Cerebellar cortex (tissue), 1 donor: ENCODE data around the gene ADGRV1.
"Not testable (repeated sequence)": the region's sequence is repeated elsewhere in the genome, so short reads cannot be mapped to it uniquely, and the experiment has no call there.

Experiments
- DNase-seq: peaks from one replicate; pipeline ENCODE4 v3.0.0-alpha.2; 2015; ENCODE audit warnings: low spot score

Gene ADGRV1

DNA sequence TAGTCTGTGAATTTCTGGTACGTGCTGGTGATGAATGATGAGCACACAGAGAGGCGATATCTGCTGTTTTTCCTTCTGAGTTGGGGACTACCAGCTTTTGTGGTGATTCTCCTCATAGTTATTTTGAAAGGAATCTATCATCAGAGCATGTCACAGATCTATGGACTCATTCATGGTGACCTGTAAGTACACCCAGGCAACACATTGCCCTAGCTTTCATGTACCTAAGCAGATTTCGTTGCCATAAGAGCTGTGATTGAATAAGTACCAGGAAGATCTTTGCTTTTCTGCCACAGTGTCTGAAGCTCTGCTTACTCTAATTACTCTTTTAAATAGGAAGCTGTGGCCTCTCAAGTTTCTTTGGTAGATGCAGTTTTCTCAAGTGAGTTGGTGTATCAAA is 426.7 kb downstream of the ADGRV1 start:
- no peak for DNase-seq

DNA sequence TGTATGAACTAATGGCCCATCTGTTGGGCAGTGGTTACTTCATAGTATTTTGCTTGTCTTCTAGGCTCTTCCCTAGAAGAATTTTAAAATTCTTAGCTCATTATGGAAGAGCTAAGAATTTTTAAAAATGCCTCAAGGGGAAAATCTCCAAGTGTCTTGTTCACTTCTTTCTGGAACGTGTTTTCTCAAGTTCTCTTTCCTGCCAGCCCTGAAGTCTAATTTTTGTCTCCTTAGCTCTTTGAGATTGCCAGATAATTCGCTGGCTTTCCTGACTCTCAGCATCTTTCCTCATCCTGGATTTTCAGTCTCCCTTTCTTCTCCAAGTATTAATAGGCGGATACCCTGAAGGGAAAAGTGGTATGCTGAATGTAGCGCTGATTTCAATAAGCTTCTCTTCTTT is 429.1 kb downstream of the ADGRV1 start:
- DNase-seq: no peak

DNA sequence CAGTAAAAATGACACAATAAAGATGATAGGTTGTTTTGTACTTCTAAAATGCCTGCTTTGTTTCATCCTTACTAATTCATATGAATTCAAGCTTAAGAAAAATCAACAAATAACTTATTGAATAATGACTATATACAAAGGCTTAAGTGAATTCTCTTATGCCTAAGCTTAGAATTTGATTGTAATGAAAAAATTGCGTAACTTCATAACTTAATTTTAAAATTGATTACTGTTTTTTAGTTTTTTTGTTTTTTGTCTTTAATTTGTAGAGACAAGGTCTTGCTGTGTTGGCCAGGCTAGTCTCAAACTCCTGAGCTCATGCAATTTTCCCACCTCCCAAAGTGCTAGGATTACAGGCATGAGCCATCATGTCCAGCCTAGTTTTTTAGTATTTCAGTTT is 432.6 kb downstream of the ADGRV1 start:
- no peak for DNase-seq

DNA sequence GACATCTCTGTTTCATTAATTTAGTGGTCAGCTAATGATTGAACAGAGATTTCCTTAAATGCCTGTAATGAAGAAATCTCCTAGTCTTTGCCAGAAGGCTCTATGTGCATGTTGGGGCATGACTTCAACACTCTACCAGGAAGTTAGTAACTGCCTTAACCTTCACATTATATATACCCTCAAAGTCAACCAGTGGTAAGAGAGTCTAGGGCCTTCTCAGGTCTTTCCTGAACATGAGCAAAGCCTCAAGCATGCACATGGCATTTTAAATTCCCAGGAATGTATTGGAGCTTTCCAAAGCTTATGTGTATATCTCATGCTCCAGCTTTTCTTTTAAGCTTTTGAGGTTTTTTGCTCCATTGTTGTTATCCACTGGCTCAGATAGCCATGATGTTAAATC is 436.2 kb downstream of the ADGRV1 start:
- no peak for DNase-seq

DNA sequence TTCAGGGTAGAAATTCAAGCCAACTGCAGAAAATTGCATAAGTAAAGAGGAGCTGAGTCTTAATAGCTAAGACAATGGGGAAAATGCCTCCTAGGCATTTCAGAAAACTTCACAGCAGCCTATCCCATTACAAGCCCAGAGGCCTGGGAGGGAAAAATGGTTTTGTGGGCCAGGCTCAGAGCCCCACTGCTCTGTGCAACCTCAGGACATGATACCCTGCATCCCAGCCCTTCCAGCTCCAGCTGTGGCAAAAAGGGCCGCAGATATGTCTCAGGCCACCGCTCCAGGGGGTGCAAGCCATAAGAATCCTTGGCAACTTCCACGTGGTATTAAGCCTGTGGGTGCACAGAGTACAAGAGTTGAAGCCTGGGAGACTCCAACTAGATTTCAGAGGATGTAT is 437.5 kb downstream of the ADGRV1 start:
- DNase-seq: no peak

DNA sequence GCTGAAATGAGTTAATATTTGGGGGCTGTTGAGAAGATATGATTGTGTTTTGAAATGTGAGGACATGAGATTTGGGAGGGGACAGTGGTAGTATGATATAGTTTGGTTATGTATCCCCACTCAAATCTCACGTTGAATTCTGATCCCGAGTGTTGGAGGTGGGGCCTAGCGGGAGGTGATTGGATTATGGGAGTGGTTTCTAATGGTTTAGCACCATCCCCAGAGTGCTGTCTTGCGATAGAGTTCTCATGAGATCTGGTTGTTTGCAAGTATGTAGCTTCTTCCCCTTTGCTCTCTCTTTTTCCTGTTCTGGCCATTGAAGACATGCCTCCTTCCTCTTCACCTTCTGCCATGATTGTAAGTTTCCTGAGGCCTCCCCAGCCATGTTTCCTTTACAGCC is 438.5 kb downstream of the ADGRV1 start:
- DNase-seq: no peak

DNA sequence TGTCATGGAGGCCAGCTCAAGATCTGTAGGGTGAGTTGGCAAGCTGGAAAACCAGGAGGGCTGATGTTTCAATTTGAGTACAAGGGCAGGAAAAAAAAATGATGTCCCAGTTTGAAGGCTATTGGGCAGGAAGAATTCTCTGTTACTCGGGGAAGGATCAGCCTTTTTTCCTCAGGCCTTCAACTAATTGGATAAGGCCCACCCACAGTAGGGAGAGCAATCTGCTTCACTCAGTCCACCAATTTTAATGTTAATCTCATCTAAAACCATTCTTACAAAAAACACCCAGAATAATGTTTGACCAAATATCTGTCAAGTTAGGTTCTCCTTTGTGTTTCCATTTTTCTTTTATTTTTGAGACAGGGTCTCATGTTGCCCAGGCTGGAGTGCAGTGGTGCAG is 442.1 kb downstream of the ADGRV1 start:
- no peak for DNase-seq

DNA sequence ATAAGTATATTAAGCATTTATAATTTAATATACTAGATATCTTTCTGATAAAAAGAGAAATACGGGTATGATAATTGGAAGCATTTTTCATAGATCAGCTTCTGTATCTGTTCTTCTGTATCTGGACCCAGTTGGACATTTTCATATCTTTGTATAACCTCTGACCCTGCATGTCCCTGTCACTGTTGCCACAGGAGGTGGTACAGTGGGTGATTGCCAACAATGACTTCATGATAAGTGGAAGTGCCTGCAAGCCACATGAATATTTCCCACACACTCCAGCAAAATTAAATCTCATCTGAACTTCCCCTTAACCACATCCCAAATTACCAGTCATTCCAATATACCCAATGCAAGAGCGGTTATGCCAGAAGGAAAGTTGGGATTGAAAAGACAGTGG is 448.1 kb downstream of the ADGRV1 start:
- no peak for DNase-seq

DNA sequence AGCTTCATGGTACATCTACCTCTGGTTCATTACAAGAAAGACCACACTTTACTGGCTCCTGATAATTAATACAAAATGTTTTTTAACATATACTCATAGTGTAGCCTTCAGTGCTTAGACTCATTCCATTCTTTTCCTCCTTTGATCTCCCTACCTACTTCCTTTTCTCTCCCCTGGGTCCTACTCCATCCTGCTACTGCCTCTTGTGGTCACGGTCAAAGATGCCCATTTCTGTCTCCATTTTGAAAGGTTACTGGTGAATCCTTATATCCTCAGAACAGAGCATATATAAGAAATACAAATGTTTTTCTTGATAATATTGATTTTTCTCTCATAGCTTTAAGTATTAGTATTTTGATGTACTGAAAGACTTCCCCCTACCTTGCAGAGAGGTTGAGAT is 448.7 kb downstream of the ADGRV1 start:
- no peak for DNase-seq

DNA sequence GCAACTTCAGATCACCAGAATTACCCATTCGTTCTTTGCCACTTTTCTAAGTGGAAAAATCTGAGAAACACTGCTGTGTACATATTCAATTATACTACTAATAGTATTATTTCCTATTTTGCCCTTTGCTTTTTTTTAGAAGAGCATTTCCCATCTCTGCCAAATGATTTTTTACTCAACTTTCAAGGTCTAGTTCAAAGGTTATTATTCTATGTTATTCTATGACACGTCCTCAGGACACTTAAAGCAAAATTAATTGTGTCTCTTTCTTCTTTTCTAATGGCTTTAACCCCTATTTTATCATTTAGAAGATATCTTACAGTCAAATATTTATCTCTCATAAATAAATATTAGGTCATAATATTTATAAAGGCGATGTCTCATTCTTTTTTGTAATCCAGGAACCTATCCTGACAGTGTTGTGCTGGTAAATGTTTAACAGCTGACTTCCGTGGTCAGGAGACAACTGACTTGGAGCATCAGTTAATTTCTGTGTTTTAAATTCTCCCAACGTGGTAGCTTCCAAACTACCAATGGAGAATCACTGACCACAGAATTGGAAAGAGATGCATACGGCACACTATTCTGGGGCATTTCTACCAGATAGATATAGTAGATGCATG is 449.3 kb downstream of the ADGRV1 start:
- no peak for DNase-seq

DNA sequence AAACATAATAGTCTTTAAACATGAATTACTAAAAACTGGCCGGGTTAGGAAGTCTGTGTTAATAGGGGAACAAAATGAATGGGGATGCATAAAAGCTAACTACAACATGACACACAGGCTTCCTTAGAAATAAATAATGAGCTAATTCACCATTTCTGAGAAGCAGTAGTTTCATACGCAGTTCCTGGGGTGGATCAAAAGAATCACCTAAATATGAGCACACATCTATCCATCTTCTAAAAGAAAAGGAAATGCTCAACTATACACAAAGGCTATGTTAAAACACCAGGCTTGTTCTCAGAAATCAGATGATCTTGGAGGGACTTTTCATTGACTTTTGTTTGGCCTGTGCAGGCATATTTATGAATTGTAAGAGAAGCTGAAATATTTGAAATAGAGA is 451.5 kb downstream of the ADGRV1 start:
- DNase-seq: no peak

DNA sequence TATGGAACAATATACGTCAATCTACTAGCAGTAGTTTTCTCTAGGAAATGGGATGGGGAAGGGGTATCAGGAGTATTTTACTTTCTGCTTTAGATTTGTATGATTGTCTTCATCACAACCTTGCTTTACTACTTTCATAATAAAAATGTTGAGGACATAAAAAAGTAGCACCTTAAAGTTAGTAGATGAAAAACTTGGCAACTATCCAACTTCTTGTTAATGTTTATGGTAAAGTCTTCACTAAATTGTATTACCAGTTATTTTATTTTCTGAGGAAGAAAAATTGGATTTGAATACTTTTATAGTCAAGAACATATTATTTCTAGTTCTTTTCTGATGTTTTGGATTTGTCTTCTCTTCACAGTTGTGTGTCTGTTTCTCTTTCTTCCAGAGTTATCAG is 452.4 kb downstream of the ADGRV1 start:
- no peak for DNase-seq

DNA sequence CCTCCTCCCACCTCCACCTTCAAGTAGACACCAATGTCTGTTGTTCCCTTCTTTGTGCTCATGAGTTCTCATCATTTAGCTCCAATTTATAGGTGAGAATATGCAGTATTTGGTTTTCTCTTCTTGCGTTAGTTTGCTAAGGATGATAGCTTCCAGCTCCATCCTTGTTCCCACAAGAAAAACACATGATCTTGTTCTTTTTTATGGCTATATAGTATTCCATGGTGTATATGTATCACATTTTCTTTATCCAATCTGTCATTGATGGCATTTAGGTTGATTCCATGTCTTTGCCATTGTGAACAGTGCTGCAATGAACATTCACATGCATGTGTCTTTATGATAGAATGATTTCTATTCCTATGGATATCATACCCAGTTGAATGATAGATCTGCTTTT is 454.3 kb downstream of the ADGRV1 start:
- not testable (repeated sequence) for DNase-seq

DNA sequence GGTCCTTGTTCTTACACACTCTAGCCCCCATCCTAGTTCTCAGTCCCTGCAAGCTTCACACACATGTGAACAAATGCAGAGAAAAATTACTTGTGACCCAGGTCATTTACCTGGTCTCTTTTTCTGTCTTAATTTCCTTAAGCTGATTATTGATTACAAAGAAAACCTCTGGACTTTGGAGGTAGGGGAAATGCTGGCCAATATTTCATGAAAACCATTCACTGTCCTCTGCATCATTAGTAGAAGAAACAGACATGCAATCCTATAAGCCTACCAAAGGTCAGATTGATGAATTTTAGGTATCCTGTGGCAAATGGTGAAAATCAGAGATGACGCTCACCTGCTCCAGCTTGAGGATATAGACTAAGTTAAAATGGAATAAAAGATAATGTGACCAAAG is 457.7 kb downstream of the ADGRV1 start:
- DNase-seq: no peak

DNA sequence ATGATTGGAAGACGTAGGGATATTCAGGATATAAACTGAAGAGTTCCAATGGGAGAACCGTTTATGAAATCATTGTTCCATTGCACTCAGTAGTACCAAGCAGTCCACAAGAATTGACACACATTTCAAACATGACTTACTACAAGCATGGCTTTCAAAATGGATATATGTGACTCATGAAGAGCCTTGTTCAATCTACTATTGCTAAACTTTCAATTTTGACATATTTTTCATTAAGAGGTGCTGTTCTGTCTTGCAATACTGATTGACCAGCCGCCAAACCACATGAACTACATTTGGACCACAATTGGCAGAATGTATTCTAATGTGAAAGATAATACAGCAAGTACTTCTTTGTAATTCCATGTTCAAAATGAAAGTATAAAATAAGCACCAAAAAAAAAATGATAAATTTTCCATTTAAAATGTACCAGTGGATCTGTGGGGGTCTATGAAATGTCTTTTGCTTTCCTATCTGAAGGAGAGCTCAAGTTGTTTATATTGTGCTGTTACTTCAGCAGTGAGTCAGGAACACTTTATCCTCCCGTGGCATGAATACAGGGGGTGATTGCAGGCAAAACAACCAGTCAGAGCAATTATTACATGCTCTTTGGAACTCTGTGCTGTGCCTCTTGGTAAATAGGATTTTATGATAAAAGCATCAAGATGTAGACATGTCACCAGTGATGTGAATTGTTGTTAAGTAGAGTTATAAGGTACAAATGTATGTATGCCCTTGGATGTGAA is 458.5 kb downstream of the ADGRV1 start:
- no peak for DNase-seq

DNA sequence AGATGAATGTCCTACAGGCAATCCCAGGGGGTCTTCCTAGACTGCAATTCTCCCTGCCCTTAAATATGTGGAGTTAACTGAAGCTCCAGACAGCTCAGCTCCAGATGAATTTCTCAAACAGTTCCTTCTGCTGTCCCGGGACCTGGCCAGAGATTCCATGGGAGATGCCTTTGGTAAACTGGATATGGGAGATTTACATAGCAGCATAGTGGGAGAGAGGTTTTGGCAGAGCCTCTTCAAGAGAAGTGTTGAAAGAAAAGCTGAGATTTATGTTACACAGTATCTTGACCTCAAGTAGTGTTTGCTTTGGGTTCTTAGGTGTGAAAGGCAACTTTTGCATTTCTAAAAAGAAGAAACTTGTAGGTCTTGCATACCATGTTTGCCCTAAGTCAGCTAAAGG is 459.6 kb downstream of the ADGRV1 start:
- no peak for DNase-seq

DNA sequence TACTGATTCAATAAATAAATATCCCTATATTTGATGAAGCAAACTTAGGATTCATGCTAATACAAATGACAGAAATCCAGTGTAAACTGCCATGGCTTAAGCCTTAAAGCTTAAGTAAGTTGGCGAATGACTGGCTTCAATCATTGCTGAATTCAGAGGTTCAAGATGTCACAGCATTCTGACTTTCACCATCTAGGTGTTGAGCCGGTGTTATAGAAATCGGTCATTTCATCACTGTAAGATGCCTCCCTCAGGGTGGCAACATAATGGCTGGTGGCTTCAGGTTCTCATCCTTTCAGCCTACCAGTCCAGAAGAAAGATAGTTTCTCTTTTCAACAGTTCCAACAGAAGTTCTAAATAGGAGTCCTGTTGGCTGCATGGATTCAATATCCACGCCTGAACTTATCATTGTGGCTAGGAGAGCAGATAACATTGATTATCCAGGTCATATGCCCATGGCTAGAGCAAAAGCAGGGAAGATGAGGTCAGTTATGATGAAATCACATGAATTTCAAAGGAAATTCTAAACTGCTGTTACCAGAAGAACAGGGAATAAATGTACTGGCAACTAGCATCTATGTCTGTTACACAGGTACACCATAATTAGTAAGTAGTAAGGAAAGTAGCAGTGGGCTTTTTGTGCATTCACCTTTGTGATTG is 460.2 kb downstream of the ADGRV1 start:
- DNase-seq: no peak

DNA sequence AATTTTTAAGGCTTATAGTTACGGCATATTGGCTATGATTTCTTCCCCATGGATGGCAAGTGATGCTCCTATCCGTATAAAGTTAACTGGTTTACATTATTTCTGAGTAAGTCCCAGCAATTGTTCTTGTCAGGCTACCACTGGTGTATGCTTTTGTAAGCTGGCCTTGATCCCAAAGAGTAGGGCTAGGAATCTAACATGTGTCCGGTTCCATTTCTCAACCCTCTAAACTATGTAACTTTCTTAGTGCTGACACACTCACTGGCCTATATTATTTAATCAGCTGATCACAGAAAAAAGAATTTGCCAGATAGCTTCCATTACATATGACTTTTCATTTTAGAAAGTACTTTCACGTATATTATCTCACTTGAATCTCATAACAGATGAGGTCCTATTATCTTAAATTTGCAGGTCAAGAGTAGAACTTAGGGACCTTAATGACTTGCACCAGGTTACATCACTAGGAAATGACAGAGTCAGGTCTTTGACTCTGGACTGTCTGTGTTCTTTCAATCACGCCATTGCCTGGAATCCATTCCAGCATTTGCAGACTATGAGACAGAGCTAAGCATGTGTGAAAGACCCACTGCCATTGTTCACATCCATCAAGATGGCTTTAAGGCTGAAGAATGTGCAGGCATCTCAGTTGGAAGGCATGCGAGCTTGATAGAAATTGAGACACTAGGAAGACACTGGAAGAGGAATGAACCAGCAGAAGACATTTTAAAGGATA is 461.6 kb downstream of the ADGRV1 start:
- no peak for DNase-seq

DNA sequence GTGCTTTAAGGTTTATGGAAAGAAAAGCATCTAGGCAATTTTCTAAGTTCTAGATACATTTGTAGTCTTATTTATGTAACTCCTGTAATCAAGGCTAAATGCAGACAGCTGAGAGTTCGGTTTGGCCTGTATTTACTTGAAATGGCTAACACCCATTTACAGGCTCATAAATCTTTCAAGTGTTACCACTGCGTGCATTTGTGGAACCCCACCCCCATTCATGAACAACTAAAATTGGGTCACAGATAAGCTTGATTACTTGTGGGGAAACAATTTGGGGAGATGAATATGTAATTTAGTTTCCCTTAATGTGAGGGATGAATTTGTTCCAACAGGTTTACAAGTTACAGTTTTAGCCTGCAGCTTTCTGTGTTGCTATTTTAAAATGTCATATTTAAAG is 463.9 kb downstream of the ADGRV1 start:
- DNase-seq: no peak

DNA sequence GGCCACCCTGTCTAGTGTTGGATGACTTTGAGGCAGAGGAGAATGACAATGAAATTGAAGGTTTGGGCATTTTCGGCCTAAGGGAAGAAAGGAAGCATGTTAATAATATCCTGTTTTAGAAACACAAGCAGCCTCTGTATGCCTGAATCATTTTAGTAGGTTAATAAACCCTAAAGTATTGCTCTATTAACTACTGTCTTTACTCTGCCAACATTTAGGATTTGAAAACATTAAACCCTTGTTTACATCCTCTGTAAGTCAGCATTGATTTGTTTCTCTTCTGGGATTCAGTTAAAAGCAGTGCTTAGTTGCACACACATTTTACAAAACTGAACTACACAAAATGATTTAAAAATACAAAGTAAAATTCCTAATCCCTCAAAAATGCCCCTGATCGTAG is 465.6 kb downstream of the ADGRV1 start:
- no peak for DNase-seq

DNA sequence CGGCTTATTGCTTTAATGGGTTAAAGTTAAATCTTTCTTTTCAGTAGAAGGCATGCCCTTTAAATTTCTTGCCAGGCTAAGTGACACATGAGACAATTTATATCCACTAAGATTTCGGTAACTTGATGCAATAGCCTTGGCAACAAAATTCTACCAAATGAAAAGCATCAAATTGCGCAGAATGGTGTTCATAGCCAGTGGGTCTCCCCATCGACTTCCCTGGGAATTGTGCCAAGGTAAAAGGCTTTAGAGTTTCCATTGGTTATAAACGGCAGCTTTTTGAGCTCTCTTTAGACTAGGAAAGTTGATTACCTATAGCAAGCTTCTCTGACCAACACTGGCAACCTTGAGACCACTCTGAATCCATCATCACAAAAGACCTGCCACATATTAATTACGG is 466.1 kb downstream of the ADGRV1 start:
- no peak for DNase-seq

DNA sequence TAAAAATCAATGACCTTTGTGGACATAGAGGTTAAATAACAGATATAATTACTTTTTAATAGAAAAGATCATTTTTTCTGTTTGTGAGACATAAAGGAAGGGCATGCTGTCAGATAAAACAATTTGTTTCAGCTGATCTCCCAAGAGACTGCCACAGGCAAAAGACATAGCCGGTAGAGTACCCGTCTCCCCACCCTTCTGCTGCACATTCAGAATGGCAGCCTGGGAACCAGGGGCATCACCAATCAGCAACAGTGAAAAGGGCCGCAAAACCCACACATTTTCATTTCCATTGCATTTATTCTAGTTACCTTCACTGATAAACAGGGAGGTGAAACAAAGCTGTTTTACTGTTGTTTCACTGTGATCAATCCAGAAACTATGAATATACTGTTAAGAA is 466.9 kb downstream of the ADGRV1 start:
- no peak for DNase-seq

DNA sequence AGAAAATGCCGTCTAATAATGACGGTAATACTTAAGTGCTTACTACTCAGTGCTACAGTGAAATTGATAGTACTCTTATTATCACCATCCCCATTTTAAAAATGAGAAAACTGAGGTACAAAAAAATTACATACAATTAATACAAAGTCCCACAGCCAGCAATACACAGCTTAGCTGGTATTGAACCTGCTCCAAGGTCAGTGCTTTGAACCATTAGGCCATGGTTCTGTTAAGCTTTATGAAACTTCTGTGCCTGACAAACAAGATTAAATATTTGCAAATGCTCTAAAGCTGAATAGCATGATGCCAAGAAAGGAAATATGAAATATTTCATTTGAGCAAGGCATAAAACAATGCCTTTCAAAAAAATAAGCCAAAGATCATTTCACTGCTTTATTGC is 467.4 kb downstream of the ADGRV1 start:
- DNase-seq: no peak
